Measurements from ENCODE around the gene CPD. TPM values are rescaled to one million over a fixed set of nuclear protein-coding genes. Genes with fewer than 3 reads are reported as not detected.
"Not testable (repeated sequence)": the region's sequence is repeated elsewhere in the genome, so short reads cannot be mapped to it uniquely, and the experiment has no call there.

CPD gene
- total RNA-seq, 3 donors from 2014 or later, result 39.2 to 77.3 (median 74.7) TPM

GRCh38 chr17:30337393-30337999 is 41.2 kb upstream of the CPD start:
- TF ChIP-seq, protein P1, sequence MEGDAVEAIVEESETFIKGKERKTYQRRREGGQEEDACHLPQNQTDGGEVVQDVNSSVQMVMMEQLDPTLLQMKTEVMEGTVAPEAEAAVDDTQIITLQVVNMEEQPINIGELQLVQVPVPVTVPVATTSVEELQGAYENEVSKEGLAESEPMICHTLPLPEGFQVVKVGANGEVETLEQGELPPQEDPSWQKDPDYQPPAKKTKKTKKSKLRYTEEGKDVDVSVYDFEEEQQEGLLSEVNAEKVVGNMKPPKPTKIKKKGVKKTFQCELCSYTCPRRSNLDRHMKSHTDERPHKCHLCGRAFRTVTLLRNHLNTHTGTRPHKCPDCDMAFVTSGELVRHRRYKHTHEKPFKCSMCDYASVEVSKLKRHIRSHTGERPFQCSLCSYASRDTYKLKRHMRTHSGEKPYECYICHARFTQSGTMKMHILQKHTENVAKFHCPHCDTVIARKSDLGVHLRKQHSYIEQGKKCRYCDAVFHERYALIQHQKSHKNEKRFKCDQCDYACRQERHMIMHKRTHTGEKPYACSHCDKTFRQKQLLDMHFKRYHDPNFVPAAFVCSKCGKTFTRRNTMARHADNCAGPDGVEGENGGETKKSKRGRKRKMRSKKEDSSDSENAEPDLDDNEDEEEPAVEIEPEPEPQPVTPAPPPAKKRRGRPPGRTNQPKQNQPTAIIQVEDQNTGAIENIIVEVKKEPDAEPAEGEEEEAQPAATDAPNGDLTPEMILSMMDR (IDR thresholded peaks at IDR 0.05), result no peak
- ATAC-seq, result no peak
- H3K36me3 ChIP-seq (ENCODE audit: low read depth), result no peaks in the 10 kb centered on the region
- H3K4me3 ChIP-seq, result no peak overlapping the region
- no peak for DNase-seq
- H3K4me1 ChIP-seq (ENCODE audit: low read depth), result peaks cover 17% of the 10 kb centered on the region
- H3K9me3 ChIP-seq, result no peaks in the 10 kb centered on the region
- intact Hi-C loops (cut with DNase I, micrococcal nuclease), result loop anchor here in 1 of 2 donors (10.0 kb wide), 1 partner anchor 233 kb away; no protein-coding TSS in a partner anchor

- intact Hi-C loops (cut with DNase I, micrococcal nuclease), result loop anchor here in 1 of 2 donors (10.0 kb wide), 1 partner anchor 234 kb away; no protein-coding TSS in a partner anchor
- Histone ChIP-seq H3K36me3 (ENCODE audit: low read depth) (no peaks in the 10 kb centered on the region), H3K4me3 (no peak overlapping the region), H3K4me1 (ENCODE audit: low read depth) (peaks cover 18% of the 10 kb centered on the region), H3K9me3 (no peaks in the 10 kb centered on the region)
- TF ChIP-seq, protein P1 (IDR thresholded peaks at IDR 0.05), result no peak
- ATAC-seq (no peak), DNase-seq (no peak)
These were observed 39.6 kb upstream of the CPD start for GRCh38 chr17:30339086-30339485.

GRCh38 chr17:30340801-30341356 is 37.8 kb upstream of the CPD start:
- Histone ChIP-seq H3K4me1 (ENCODE audit: low read depth) (peaks cover 28% of the 10 kb centered on the region), H3K4me3 (no peak overlapping the region), H3K36me3 (ENCODE audit: low read depth) (no peaks in the 10 kb centered on the region), H3K9me3 (no peaks in the 10 kb centered on the region)
- DNase-seq (no peak), ATAC-seq (no peak)
- TF ChIP-seq, protein P1 (IDR thresholded peaks at IDR 0.05), result no peak
- intact Hi-C loops (cut with DNase I, micrococcal nuclease), result no loop called here

GRCh38 chr17:30341703-30342249 is 37.0 kb upstream of the CPD start:
- no peak for ATAC-seq
- intact Hi-C loops (cut with DNase I, micrococcal nuclease), result no loop called here
- DNase-seq, result no peak
- Histone ChIP-seq H3K4me1 (ENCODE audit: low read depth) (peaks cover 29% of the 10 kb centered on the region), H3K36me3 (ENCODE audit: low read depth) (no peaks in the 10 kb centered on the region), H3K4me3 (no peak overlapping the region), H3K9me3 (no peaks in the 10 kb centered on the region)
- TF ChIP-seq, protein P1 (IDR thresholded peaks at IDR 0.05), result no peak

DNA sequence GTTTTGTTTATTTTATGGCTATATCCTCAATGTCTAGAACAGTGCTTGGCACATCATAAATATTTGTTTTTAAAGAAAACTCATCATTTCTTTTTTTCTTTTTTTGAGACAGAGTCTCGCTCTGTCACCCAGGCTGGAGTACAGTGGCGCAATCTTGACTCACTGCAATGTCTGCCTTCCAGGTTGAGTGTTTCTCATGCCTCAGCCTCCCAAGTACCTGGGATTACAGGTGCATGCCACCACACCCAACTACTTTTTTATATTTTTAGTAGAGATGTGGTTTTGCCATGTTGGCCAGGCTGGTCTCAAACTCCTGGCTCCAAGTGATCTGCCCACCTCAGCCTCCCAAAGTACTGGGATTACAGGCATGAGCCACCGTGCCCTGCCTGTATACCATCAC is 35.5 kb upstream of the CPD start:
- H3K4me3 ChIP-seq; intact Hi-C loops (cut with DNase I, micrococcal nuclease); ATAC-seq; DNase-seq; H3K9me3 ChIP-seq; H3K36me3 ChIP-seq (ENCODE audit: low read depth): not testable (repeated sequence)
- peaks cover 18% of the 10 kb centered on the region for H3K4me1 ChIP-seq (ENCODE audit: low read depth)

DNA sequence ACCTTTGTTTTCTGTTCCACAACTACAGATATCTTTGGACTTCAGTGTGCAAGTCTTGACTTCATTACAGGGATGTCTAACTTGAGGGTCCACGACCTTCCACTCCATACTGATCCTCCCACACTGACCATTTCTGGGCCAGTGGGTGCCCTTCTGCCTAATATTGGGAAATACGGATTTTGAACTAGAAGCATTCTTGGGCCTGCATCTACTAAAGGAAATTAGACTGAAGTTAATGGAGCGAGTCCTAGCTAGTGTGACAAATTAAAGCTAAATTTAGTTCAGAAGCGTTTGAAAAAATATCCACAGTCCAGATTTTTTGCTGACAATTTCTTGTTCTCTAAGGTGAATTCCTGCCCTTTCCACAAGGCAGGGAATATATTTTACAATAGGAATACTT is 34.9 kb upstream of the CPD start:
- DNase-seq, result no peak
- ATAC-seq, result no peak
- H3K4me1 ChIP-seq (ENCODE audit: low read depth), result peaks cover 18% of the 10 kb centered on the region
- TF ChIP-seq, protein P1 (IDR thresholded peaks at IDR 0.05), result no peak
- intact Hi-C loops (cut with DNase I, micrococcal nuclease), result no loop called here
- no peaks in the 10 kb centered on the region for H3K36me3 ChIP-seq (ENCODE audit: low read depth)
- no peaks in the 10 kb centered on the region for H3K9me3 ChIP-seq
- H3K4me3 ChIP-seq, result no peak overlapping the region
